K562 (cell line): ENCODE data around the gene FBXO46. TPM values are rescaled to one million over a fixed set of nuclear protein-coding genes. Genes with fewer than 3 reads are reported as not detected.

Experiments used
- ATAC-seq: fragments of 200-7000 bp; cut with Tn5 transposase; 3 replicates; pipeline ENCODE4 v1.9.1; 2020; ENCODE audit warnings: moderate library complexity
- BruUV-seq: library from RNA; stranded (reverse); fragments of 400-500 nt; replicated peaks from 2 replicates; lab custom pipeline; 2021; lab: Mats Ljungman, UMichigan
- CTCF ChIA-PET: fragments of 300-600 bp; formaldehyde crosslinking; extraction: SDS; loops from one replicate; lab custom pipeline; 2021; ENCODE audit warnings: low intra/inter-chr PET ratio; lab: Yijun Ruan, JAX
- POLR2A ChIA-PET: fragments of 300-600, 350-650 bp; sonication (Branson Sonifier 250); formaldehyde crosslinking; extraction: SDS; loops from one replicate; lab custom pipeline; 2021; ENCODE audit warnings: antibody characterized with exemption, inconsistent platforms; lab: Yijun Ruan, JAX
- DNase-seq, 4 experiments: peaks; one replicate each; pipeline versions ENCODE4 v3.0.0 to v3.0.0-alpha.2; 2011 to 2018; ENCODE audit warnings: low spot score in 3 of 4, mixed read lengths in 3 of 4; ENCODE audit errors: extremely low read depth in 1 of 4
- FAIRE-seq: peaks from 2 replicates; lab custom pipeline; 2011; peaks lifted over from hg19 to GRCh38; lab: Jason Lieb, UNC
- H2AFZ ChIP-seq: 2 replicates; pipeline ENCODE4 v1.6.0; 2011; ENCODE audit warnings: low read depth, low read length, control low read depth, inconsistent platforms
- H3K27ac ChIP-seq: fragments of 200-600 bp; 3 replicates; pipeline ENCODE4 v1.8.0; 2011; ENCODE audit warnings: low read depth, mild to moderate bottlenecking, control low read depth, inconsistent platforms, low read length, moderate library complexity, mixed read lengths; ENCODE audit errors: extremely low read depth
- H3K27me3 ChIP-seq, 2 experiments: fragments of 300-600 bp in 1 of 2; 2 replicates in 1 of 2; 3 replicates in 1 of 2; pipeline versions ENCODE4 v1.6.0 to v1.8.0; 2011; ENCODE audit warnings: inconsistent platforms in 2 of 2, low read length in 2 of 2, mild to moderate bottlenecking in 1 of 2, mixed read lengths in 1 of 2, moderate library complexity in 1 of 2; ENCODE audit not compliant: control insufficient read depth in 2 of 2, insufficient read depth in 2 of 2
- H3K36me3 ChIP-seq: fragments of 300-600 bp; 3 replicates; pipeline ENCODE4 v1.8.0; 2011; ENCODE audit warnings: mild to moderate bottlenecking, low read length, inconsistent platforms; ENCODE audit not compliant: control insufficient read depth, insufficient read depth
- H3K4me1 ChIP-seq, 2 experiments: fragments of 200-600 bp in 1 of 2; replicated peaks in 1 of 2; 2 replicates in 1 of 2; 3 replicates in 1 of 2; pipeline versions ENCODE4 v1.5.1 to v1.8.0; 2011; ENCODE audit warnings: inconsistent platforms in 2 of 2, low read length in 2 of 2, mild to moderate bottlenecking in 1 of 2, mixed read lengths in 1 of 2, moderate library complexity in 1 of 2; ENCODE audit not compliant: control insufficient read depth in 2 of 2, insufficient read depth in 2 of 2
- H3K4me2 ChIP-seq: 2 replicates; pipeline ENCODE4 v1.6.1; 2011; ENCODE audit warnings: low read length, control low read depth, inconsistent platforms, mixed read lengths; ENCODE audit not compliant: insufficient read depth
- H3K4me3 ChIP-seq: fragments of 200-600 bp; sonication (generic), shearing (Covaris generic); 2 replicates; pipeline ENCODE4 v1.5.1; 2016; ENCODE audit warnings: control low read depth, inconsistent platforms
- H3K79me2 ChIP-seq: fragments of 200-600 bp; 3 replicates; pipeline ENCODE4 v1.8.0; 2011; ENCODE audit warnings: low read length, inconsistent platforms; ENCODE audit not compliant: control insufficient read depth, insufficient read depth
- H3K9ac ChIP-seq, 2 experiments: 2 replicates each; pipeline versions ENCODE4 v1.6.0 to v1.6.1; 2011; ENCODE audit warnings: low read depth in 2 of 2, low read length in 2 of 2, control low read depth in 1 of 2, inconsistent platforms in 1 of 2, mild to moderate bottlenecking in 1 of 2, mixed read lengths in 1 of 2; ENCODE audit not compliant: insufficient read depth in 1 of 2
- H3K9me1 ChIP-seq: one replicate; pipeline ENCODE4 v1.6.0; 2011; ENCODE audit warnings: inconsistent platforms, mild to moderate bottlenecking, low read length, moderate library complexity; ENCODE audit not compliant: control insufficient read depth, insufficient read depth
- H3K9me3 ChIP-seq: replicated peaks from 2 replicates; pipeline ENCODE4 v1.5.1; 2011; ENCODE audit warnings: low read depth, low read length, inconsistent platforms; ENCODE audit not compliant: control insufficient read depth, insufficient read depth
- H4K20me1 ChIP-seq: replicated peaks from 2 replicates; pipeline ENCODE4 v1.6.1; 2011; ENCODE audit warnings: low read length, inconsistent platforms, mixed read lengths; ENCODE audit not compliant: control insufficient read depth, insufficient read depth
- FIP1L1 ChIP-seq: fragments of 200-400 bp; formaldehyde crosslinking; IDR thresholded peaks from 2 replicates; pipeline ENCODE4 v1.6.1; 2018; ENCODE audit warnings: mild to moderate bottlenecking, low read depth, low read length; ENCODE audit not compliant: poor library complexity, severe bottlenecking
- HNRNPL ChIP-seq: fragments of 200-400 bp; formaldehyde crosslinking; IDR thresholded peaks from 2 replicates; pipeline ENCODE4 v1.6.1; 2017; ENCODE audit warnings: low read depth, mild to moderate bottlenecking, low read length
- MTA1 ChIP-seq: fragments of 450-650 bp; IDR thresholded peaks from 2 replicates; pipeline ENCODE4 v1.6.1; 2017; ENCODE audit warnings: borderline replicate concordance
- POLR2G ChIP-seq: fragments of 200-400 bp; formaldehyde crosslinking; IDR thresholded peaks from 2 replicates; pipeline ENCODE4 v1.6.1; 2017; ENCODE audit warnings: low read depth, mild to moderate bottlenecking, antibody characterized with exemption, low read length, moderate library complexity
- RHOXF2B ChIP-seq: fragments of 250-450 bp; sonication (Bioruptor Pico); conservative IDR thresholded peaks from 2 replicates; pipeline ENCODE4 v1.5.1; 2021
- SMAD4 ChIP-seq: fragments of 250-450 bp; sonication (Bioruptor Pico); conservative IDR thresholded peaks from 2 replicates; pipeline ENCODE4 v1.8.0; 2021; ENCODE audit warnings: inconsistent platforms, mild to moderate bottlenecking, moderate library complexity
- SOX6 ChIP-seq: fragments of 450-650 bp; IDR thresholded peaks from 2 replicates; pipeline ENCODE4 v1.6.1; 2014; ENCODE audit warnings: mild to moderate bottlenecking
- SRSF7 ChIP-seq: fragments of 200-400 bp; formaldehyde crosslinking; optimal IDR thresholded peaks from 2 replicates; pipeline ENCODE3; 2017; ENCODE audit warnings: mild to moderate bottlenecking, low read depth, low read length
- TAL1 ChIP-seq: fragments of 450-650 bp; IDR thresholded peaks from 2 replicates; pipeline ENCODE4 v1.6.1; 2016; ENCODE audit warnings: mild to moderate bottlenecking
- ZNF175 ChIP-seq: fragments of 200-800 bp; sonication (Bioruptor generic); IDR thresholded peaks from 2 replicates; pipeline ENCODE4 v1.6.1; 2016; ENCODE audit warnings: low read depth, mild to moderate bottlenecking, missing genetic modification characterization, missing compliant biosample characterization
- ZNF239 ChIP-seq: fragments of 250-450 bp; sonication (Bioruptor Pico); IDR thresholded peaks from 2 replicates; pipeline ENCODE4 v1.4.0; 2020; ENCODE audit warnings: mild to moderate bottlenecking
- ZNF77 ChIP-seq: fragments of 250-450 bp; sonication (Bioruptor Pico); IDR thresholded peaks from 2 replicates; pipeline ENCODE4 v1.5.0; 2020
- WGBS: fragments of 100-300 bp; shearing (Covaris generic); methylation state at CpG from one replicate; pipeline ENCODE4 v1.1.6; 2016; ENCODE audit warnings: low coverage, mixed read lengths; ENCODE audit not compliant: insufficient coverage; ENCODE audit errors: missing lambda C conversion rate; 5-methylcytosine and 5-hydroxymethylcytosine counted together
- in situ Hi-C: fragments of 300-500 bp; cut with MboI; formaldehyde crosslinking; loops from 4 replicates; pipeline ENCODE4 v1.15.0; 2018; ENCODE audit warnings: inconsistent platforms, mixed read lengths
- intact Hi-C: fragments of 100-400 bp; cut with micrococcal nuclease; formaldehyde crosslinking; loops from 2 replicates; pipeline ENCODE4 v1.14.2; 2022
- polyA plus RNA-seq, 8 experiments: library from polyadenylated mRNA; depleted of rRNA in 4 of 8; stranded (reverse) in 5 of 8; unstranded in 3 of 8; fragments of >200 nt; fragmentation: Nextera tagmentation in 2 of 8; fragmentation: Illumina TruSeq in 1 of 8; extraction: Ambion mirVana in 2 of 8; extraction: Trizol in 1 of 8; gene quantifications; 2 replicates each; pipeline versions ENCODE4 v1.2.1 to v1.2.3, GENCODE V29; 2011 to 2014; ENCODE audit warnings: inconsistent platforms in 1 of 8, missing spikeins in 1 of 8
- total RNA-seq, 7 experiments: library from RNA; depleted of rRNA in 6 of 7; stranded (reverse); fragments of >200 nt in 6 of 7; fragmentation: Illumina TruSeq in 2 of 7; extraction: Trizol in 2 of 7; gene quantifications; 2 replicates each; pipeline versions ENCODE4 v1.2.1 to v1.2.3, GENCODE V29; 2011 to 2021; ENCODE audit warnings: low replicate concordance in 1 of 7
- TF ChIP-seq, protein P1 (sequence below): sonication (generic); formaldehyde crosslinking; IDR thresholded peaks from 2 replicates; pipeline ENCODE4 v1.8.0; 2022; ENCODE audit warnings: missing genetic modification reagents, mild to moderate bottlenecking, moderate library complexity, borderline replicate concordance
- TF ChIP-seq, protein P2 (sequence below): sonication (generic); formaldehyde crosslinking; IDR thresholded peaks from 2 replicates; pipeline ENCODE4 v1.8.1; 2023; ENCODE audit warnings: mild to moderate bottlenecking, missing genetic modification reagents
- TF ChIP-seq, protein P3 (sequence below): fragments of 250-450 bp; sonication (Bioruptor Pico); IDR thresholded peaks from 2 replicates; pipeline ENCODE4 v1.5.0; 2020; ENCODE audit warnings: mild to moderate bottlenecking, borderline replicate concordance

The FBXO46 gene
- total and polyA plus RNA-seq, 9 of the 15 experiments (the other 6 are each of a cell fraction or from before 2014, with no cell fraction given), result 1.5 to 36.1 (median 7.3) TPM

DNA sequence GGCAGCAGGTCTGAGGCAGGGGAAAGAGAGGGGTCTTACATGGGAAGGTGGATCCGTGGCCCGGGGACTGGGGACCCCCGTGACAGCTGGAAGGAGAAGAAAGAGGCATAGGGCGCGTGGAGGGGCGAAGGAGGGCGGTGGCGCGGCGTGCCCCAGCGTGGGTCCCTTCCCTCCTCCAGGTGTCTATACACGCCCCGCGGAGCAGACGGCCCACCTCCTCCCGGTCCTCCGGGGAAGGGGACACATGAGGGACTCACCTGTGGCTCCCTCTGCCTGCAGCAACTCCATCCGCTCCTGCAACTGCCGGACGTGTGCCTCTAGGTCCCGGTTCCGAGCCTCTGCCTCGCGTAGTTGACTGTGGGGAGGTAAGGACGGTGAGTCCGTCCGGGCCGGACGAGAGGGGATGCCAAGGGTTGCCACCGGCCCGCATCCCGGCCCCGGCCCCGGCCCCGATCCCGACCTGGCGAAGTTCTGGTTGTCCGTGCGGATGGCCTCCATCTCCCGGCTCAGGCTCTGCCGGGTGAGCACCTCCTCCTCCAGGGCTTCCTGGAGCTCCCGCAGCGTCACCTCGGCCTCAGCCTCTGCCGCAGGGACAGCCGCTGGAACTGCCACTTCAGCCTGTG is 40.7 kb upstream of the FBXO46 start:
- ATAC-seq (no peak), DNase-seq (no peak), FAIRE-seq (no peak)
- H2AFZ ChIP-seq, result no peak overlapping the region
- H3K9me3 ChIP-seq, result no peaks in the 10 kb centered on the region
- in situ Hi-C loops, result no loop called here
- H3K4me3 ChIP-seq, result peak overlapping the region; percentile 56; the same call in 1 of the 2 replicates
- 61% methylated on average over 16 of the region's 46 CpGs for WGBS
- ChIA-PET CTCF (interaction anchor here (2.9 kb wide), 1 partner anchor 28 kb away, joined by 22 read pairs; no protein-coding TSS in a partner anchor), POLR2A (interaction anchor here (0.6 to 5.9 kb wide), 7 partner anchors 11 to 131 kb away, joined by 3 to 70 read pairs (median 7); partner anchors contain the start of genes DMPK, DMWD, MYPOP and QPCTL)
- H3K27ac ChIP-seq, result peak overlapping the region; percentile 50; the same call in 1 of the 3 replicates
- TF ChIP-seq ZNF239 (CRISPR knock-in tag), result no peak
- no peak for TF ChIP-seq HNRNPL
- TF ChIP-seq MTA1, result no peak
- TF ChIP-seq, protein P1, sequence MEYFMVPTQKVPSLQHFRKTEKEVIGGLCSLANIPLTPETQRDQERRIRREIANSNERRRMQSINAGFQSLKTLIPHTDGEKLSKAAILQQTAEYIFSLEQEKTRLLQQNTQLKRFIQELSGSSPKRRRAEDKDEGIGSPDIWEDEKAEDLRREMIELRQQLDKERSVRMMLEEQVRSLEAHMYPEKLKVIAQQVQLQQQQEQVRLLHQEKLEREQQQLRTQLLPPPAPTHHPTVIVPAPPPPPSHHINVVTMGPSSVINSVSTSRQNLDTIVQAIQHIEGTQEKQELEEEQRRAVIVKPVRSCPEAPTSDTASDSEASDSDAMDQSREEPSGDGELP, result no peak
- TF ChIP-seq SRSF7, result no peak
- TF ChIP-seq RHOXF2B (CRISPR knock-in tag), result no peak
- no peak for TF ChIP-seq SMAD4 (CRISPR knock-in tag)
- TF ChIP-seq FIP1L1, result peak; percentile 54
- TF ChIP-seq, protein P2, sequence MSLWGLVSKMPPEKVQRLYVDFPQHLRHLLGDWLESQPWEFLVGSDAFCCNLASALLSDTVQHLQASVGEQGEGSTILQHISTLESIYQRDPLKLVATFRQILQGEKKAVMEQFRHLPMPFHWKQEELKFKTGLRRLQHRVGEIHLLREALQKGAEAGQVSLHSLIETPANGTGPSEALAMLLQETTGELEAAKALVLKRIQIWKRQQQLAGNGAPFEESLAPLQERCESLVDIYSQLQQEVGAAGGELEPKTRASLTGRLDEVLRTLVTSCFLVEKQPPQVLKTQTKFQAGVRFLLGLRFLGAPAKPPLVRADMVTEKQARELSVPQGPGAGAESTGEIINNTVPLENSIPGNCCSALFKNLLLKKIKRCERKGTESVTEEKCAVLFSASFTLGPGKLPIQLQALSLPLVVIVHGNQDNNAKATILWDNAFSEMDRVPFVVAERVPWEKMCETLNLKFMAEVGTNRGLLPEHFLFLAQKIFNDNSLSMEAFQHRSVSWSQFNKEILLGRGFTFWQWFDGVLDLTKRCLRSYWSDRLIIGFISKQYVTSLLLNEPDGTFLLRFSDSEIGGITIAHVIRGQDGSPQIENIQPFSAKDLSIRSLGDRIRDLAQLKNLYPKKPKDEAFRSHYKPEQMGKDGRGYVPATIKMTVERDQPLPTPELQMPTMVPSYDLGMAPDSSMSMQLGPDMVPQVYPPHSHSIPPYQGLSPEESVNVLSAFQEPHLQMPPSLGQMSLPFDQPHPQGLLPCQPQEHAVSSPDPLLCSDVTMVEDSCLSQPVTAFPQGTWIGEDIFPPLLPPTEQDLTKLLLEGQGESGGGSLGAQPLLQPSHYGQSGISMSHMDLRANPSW (CRISPR knock-in tag), result no peak
- TF ChIP-seq ZNF77 (CRISPR knock-in tag), result no peak
- no peak for TF ChIP-seq TAL1
- no peak for TF ChIP-seq ZNF175 (CRISPR knock-in tag)
- TF ChIP-seq, protein P3, sequence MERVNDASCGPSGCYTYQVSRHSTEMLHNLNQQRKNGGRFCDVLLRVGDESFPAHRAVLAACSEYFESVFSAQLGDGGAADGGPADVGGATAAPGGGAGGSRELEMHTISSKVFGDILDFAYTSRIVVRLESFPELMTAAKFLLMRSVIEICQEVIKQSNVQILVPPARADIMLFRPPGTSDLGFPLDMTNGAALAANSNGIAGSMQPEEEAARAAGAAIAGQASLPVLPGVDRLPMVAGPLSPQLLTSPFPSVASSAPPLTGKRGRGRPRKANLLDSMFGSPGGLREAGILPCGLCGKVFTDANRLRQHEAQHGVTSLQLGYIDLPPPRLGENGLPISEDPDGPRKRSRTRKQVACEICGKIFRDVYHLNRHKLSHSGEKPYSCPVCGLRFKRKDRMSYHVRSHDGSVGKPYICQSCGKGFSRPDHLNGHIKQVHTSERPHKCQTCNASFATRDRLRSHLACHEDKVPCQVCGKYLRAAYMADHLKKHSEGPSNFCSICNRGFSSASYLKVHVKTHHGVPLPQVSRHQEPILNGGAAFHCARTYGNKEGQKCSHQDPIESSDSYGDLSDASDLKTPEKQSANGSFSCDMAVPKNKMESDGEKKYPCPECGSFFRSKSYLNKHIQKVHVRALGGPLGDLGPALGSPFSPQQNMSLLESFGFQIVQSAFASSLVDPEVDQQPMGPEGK, result no peak
- no peak for TF ChIP-seq SOX6
- TF ChIP-seq POLR2G, result peak; percentile 68
- peaks cover 10 to 60% of the 10 kb centered on the region in 2 experiments; a peak in 4 of 5 replicates for H3K4me1 ChIP-seq
- peak overlapping the region; percentile 92 for H3K4me2 ChIP-seq
- H4K20me1 ChIP-seq, result no peaks in the 10 kb centered on the region
- H3K36me3 ChIP-seq, result peaks cover 14% of the 10 kb centered on the region; the same call in 1 of the 3 replicates
- peaks cover 17% of the 10 kb centered on the region; the same call in 2 of the 3 replicates for H3K79me2 ChIP-seq
- BruUV-seq, result no TSS peak
- intact Hi-C loops, result no loop called here
- H3K9ac ChIP-seq, result peak overlapping the region; percentile 28 to 89; a peak in 3 of 4 replicates
- H3K27me3 ChIP-seq, result no peaks in the 10 kb centered on the region
- H3K9me1 ChIP-seq, result no peaks in the 10 kb centered on the region
